ENCODE results near the gene TCERG1. TPM values are rescaled to one million over a fixed set of nuclear protein-coding genes. Genes with fewer than 3 reads are reported as not detected.
"Not testable (repeated sequence)": the region's sequence is repeated elsewhere in the genome, so short reads cannot be mapped to it uniquely, and the experiment has no call there.

TCERG1 gene
- total and polyA plus RNA-seq, 2 donors, result 25.3 to 145 TPM

GRCh38 chr5:146544232-146544631, 97.1 kb downstream of the TCERG1 start:
- Histone ChIP-seq H3K27ac (ENCODE audit: low read depth) (no peak overlapping the region), H3K4me3 (ENCODE audit: low read depth, low read length) (no peak overlapping the region), H3K36me3 (ENCODE audit: insufficient read depth) (no peaks in the 10 kb centered on the region), H3K4me1 (ENCODE audit: insufficient read depth) (no peaks in the 10 kb centered on the region)
- DNase-seq (ENCODE audit: extremely low spot score), result no peak

GRCh38 chr5:146548781-146549449, 101.8 kb downstream of the TCERG1 start:
- H3K4me3 ChIP-seq (ENCODE audit: low read depth, low read length), result no peak overlapping the region
- H3K27ac ChIP-seq (ENCODE audit: low read depth), result no peak overlapping the region
- no peak for DNase-seq (ENCODE audit: extremely low spot score)
- H3K36me3 ChIP-seq (ENCODE audit: insufficient read depth), result no peaks in the 10 kb centered on the region
- 47% methylated on average over 2 of the region's 2 CpGs for WGBS
- no peaks in the 10 kb centered on the region for H3K4me1 ChIP-seq (ENCODE audit: insufficient read depth)

GRCh38 chr5:146549615-146550014, 102.5 kb downstream of the TCERG1 start:
- H3K27ac ChIP-seq (ENCODE audit: low read depth), result no peak overlapping the region
- H3K4me3 ChIP-seq (ENCODE audit: low read depth, low read length), result no peak overlapping the region
- no peak for DNase-seq (ENCODE audit: extremely low spot score)
- H3K4me1 ChIP-seq (ENCODE audit: insufficient read depth), result no peaks in the 10 kb centered on the region
- H3K36me3 ChIP-seq (ENCODE audit: insufficient read depth), result no peaks in the 10 kb centered on the region

DNA sequence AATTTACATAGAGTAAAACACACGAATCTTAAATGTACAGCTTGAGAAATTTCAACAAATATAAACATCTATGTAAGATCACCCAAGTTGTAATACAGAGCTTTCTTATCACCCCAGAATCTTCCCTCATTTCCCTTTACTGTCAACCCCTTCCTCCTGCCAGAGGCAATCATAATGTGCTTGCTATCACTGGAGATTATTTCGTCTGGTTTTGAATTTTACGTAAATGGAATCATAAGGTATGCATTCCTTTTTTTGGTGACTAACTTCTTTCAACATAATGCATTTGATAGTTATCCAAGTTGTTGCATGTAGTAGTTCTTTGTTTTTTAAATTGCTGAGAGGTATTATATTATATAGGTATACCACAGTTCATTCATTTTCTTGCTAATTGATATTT, 106.3 kb downstream of the TCERG1 start:
- H3K4me3 ChIP-seq (ENCODE audit: low read depth, low read length), result no peak overlapping the region

DNA sequence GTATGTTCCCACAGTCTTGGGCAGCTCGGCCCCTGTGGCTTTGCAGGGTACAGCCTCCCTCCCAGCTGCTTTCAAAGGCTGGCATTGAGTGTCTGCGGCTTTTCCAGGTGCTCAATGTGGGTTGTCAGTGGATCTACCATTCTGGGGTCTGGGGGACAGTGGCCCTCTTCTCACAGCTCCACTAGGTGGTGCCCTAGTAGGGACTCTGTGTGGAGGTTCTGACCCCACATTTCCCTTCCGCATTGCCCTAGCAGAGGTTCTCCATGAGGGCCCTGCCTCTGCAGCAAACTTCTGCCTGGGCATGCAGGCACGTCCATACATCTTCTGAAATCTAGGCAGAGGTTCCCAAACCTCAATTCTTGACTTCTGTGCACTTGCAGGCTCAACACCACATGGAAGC, 109.8 kb downstream of the TCERG1 start:
- H3K4me1 ChIP-seq (ENCODE audit: insufficient read depth); H3K36me3 ChIP-seq (ENCODE audit: insufficient read depth); H3K27ac ChIP-seq (ENCODE audit: low read depth); DNase-seq (ENCODE audit: extremely low spot score); H3K4me3 ChIP-seq (ENCODE audit: low read depth, low read length): not testable (repeated sequence)
- WGBS, result 92% methylated on average over 4 of the region's 4 CpGs

More for the DNA sequence above, 106.3 kb downstream of the TCERG1 start:
- 22% methylated on average over 3 of the region's 3 CpGs for whole genome bisulfite sequencing
- no peak overlapping the region for H3K27ac ChIP-seq (ENCODE audit: low read depth)
- DNase-seq (ENCODE audit: extremely low spot score), result no peak
- no peaks in the 10 kb centered on the region for H3K36me3 ChIP-seq (ENCODE audit: insufficient read depth)
- H3K4me1 ChIP-seq (ENCODE audit: insufficient read depth), result no peaks in the 10 kb centered on the region

DNA sequence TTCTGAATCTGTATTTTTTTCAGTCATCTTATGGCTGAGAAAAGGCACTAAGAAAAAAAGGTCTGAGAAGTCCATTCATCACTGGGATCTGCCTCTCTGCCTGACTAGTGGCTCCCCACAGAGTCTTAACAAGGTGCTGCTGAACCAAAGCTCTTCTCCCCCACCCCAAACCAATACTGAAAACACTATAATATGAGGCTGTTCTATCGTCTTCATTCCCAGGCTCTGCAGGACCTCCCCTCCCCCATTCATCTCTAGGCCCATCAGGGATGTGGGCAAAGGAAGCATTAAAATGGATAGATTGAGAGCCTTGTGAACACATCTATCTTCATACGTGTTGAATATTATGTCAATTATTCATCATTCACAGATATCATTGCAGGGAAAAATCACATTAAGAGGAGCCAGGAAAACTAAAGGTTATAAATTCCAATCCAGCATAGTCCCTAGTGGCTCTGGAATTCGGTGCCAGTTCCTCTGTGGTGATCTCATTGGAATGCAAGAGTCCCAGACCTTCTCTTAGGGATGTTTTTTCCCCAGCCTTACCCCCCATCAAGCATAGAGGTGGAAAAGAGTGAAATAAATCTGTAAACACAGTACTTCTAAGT, 113.2 kb downstream of the TCERG1 start:
- 38% methylated on average over 3 of the region's 3 CpGs for WGBS
- no peak overlapping the region for H3K4me3 ChIP-seq (ENCODE audit: low read depth, low read length)
- H3K36me3 ChIP-seq (ENCODE audit: insufficient read depth), result no peaks in the 10 kb centered on the region
- no peak for DNase-seq (ENCODE audit: extremely low spot score)
- H3K4me1 ChIP-seq (ENCODE audit: insufficient read depth), result no peaks in the 10 kb centered on the region
- no peak overlapping the region for H3K27ac ChIP-seq (ENCODE audit: low read depth)

Small RNA genes lying within 50 kb of the gene (small RNA-seq; reads per million reads assigned to genes)
- gene RF02271, result not detected

Other genes with a start within 250 kb of the TCERG1 start
- 52.3 TPM for gene RBM27, start 243.7 kb upstream of the TCERG1 start, total RNA-seq
- 9.0 TPM for gene RBM27, start 243.7 kb upstream of the TCERG1 start, polyA plus RNA-seq
- gene POU4F3, start 108.5 kb upstream of the TCERG1 start, total RNA-seq, result 0.11 TPM
- gene POU4F3, start 108.5 kb upstream of the TCERG1 start, polyA plus RNA-seq, result 0.03 TPM
- not detected for gene GPR151, start 68.9 kb downstream of the TCERG1 start, total RNA-seq
- gene GPR151, start 68.9 kb downstream of the TCERG1 start, polyA plus RNA-seq, result not detected